Endothelial cell of hepatic sinusoid (primary cell): ENCODE measurements around the gene MYLK3.
"Not testable (repeated sequence)": the region's sequence is repeated elsewhere in the genome, so short reads cannot be mapped to it uniquely, and the experiment has no call there.

Experiments used
- in situ Hi-C: cut with HindIII; loops from 2 replicates; pipeline ENCODE4 v1.10.0; 2017; ENCODE audit warnings: low sequenced_read_pairs

Gene MYLK3

DNA sequence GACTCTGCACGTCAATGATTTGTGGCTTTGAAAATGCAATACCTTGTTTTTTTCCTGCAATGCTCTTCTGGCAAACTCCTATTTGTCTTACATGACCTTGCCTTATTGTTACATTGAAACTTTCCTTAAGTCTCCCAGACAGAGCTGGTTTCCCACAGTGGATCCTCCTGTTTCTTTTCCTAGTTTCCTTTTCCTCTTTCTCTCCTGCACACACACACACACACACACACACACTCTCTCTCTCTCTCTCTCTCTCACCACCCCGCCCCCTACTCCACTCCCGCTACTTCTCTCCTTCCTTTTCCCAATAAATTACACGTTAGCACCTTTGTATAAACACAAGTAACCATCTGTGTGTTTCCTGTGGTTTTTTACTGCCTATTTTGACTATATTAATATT is 56.4 kb downstream of the MYLK3 start:
- in situ Hi-C loops, result no loop called here

DNA sequence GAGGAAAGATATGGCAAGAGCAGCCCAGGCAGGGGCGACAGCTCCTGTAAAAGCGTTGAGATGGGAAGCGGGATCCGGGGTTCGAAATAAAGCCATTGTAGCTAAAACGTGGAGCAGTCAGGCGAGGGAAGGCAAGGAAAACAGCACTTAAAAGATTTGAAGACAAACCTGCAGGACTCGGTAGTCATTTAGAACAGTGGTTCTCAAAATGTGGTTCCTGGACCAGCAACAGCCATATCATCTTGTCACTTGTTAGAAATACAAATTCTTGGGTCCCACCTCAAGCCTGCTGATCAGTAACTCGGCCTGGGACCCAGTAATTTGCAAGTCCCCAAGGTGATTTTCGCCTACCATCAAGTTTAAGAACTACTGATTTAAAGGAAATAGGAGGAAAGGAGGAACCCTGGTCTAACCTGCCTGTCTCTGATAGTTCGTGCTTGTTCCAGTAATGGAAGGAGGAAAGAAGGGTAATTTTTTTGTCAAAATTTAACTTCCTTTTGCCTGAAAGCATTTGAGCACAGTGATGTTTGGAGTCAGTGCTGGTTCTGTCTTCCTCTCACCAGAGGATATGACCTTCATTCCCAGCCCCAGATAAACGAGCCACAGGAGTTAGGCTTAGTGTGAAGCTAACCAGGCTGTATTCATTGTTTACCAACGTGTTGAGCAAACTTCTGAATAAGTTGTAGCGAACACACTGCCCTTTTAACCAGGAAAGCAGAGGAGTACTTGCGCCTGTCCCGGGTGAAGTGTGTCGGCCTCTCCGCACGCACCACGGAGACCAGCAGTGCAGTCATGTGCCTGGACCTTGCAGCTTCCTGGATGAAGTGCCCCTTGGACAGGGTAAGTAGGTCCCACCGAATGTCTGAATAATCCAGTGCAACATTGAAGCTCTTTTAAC is 57.6 kb downstream of the MYLK3 start:
- in situ Hi-C loops, result no loop called here

DNA sequence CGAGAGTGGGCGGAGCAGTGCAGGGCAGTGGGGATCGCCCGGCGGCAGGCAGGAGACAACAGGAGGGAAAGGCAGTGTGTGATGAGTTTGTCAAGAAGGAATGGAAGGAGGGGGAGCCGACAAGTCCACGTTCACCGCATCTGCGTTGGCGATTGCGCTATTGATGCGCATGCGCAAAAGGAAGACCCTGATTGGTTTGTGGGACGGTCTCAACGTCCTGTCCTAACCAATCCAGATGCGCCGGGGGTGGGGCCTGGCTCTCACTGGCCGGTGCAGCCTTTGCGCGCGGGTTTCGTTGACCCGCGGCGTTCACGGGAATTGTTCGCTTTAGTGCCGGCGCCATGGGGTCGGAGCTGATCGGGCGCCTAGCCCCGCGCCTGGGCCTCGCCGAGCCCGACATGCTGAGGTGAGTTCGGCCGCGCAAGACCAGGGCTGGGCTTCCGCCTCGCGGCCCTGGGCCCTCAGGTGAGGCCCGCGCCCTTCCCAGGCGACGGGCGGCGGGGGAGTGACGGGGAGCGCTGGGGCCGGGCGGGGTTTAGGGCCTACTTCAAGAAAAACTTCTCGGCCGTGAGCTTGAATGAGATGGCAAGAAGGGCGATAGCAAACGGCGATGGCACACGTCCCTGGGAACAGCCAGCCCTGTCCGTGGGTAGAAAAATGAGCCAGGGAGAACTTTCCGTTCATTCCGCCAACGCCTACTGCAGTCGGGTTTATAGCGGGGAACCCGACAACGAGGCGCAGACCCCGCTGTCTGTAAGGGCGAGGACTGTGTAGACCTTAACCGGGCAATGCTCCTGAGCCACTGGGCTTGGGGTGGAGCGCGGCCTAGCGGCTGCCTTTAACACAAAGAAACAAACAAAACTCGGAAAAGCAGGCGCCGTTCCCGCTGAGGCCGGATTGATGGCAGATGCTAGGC is 58.5 kb downstream of the MYLK3 start, which contains the start of gene ORC6:
Gene ORC6 (plus strand): TSS at position 295 of the 916 bp plus-strand sequence. CDS start 47 bp downstream, at position 342.
- in situ Hi-C loops, result no loop called here

DNA sequence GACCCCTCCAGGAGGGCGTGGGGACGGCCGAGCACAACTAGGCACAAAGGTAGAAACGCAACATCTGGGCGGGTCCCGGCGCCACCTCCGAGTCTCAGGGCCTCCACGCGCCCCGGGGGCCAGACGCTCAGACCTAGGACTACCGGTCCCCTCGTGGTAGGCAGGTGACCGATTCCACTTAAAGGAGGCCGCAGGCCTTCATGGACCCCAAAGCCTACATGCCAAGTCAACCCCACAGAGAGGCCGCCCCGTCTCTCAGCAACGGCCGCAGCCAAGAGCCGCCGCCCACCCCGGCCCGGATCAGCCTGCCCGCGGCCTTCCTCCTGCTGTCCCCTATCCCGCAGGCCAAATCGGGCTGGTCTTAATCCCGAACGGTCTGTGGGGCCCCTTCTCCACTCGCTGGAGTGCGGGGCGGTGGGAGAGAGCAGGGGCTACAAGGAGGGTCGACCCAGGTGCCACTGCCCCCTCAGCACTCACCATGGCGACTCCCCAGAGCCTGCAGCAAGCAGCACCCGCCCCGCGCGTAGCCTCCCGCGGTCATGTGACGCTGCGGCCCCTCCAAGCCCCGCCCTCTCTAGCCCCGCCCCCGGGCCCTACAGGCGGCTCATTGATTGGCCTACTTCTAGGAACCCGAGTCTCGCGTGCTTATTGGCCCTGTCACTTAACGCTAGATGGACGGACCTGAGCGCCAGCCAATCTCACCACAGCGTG is 59.3 kb downstream of the MYLK3 start, which contains the start of gene VPS35:
Gene VPS35 (minus strand): TSS at position 525 of the 711 bp plus-strand sequence. CDS start 45 bp downstream, at position 480.
- in situ Hi-C loops, result no loop called here

DNA sequence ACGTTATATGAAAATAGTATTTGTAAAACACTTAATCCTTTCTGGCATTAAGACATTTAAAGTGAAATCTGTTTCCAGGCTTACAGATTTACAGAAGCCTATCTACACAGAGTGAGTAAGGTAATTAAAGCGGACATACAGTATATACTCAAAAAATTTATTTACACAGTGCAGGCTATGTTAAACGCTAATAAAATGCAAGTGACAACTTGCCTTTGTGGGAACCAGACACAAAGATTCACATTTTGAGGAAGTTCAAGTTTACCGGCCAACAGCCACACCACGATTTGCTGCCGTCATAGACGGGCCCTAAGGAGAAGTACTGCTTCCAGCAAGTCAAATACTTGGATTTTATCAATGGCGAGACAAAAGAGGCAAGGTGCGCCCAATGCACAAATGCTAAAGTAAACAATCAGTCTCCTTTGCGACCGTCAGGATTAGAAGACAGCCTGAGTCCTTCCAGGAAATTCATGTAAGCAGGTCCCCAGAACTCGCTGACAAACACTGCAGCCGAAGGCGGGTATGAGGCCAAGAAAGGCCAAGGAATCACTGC is 60.0 kb downstream of the MYLK3 start:
- in situ Hi-C loops, result no loop called here

DNA sequence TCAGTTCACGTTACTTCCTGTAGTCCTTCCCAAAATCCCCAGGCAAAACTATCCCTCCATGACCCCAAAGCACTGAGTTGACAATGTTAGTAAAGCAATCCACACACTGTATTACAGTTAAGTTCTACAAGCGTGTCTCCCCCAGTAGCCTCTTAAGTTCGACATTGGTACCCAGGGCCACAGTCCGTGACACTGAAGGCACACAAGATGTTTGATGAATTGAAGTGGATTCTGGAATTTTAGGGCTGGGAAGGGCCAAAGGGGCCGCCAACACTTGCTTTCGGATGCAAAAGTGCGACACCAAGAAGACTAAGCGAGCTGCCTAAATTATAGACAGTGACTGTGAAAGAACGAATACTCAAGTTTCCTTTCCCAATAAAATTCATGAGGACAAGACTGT is 60.7 kb downstream of the MYLK3 start:
- in situ Hi-C loops, result no loop called here

DNA sequence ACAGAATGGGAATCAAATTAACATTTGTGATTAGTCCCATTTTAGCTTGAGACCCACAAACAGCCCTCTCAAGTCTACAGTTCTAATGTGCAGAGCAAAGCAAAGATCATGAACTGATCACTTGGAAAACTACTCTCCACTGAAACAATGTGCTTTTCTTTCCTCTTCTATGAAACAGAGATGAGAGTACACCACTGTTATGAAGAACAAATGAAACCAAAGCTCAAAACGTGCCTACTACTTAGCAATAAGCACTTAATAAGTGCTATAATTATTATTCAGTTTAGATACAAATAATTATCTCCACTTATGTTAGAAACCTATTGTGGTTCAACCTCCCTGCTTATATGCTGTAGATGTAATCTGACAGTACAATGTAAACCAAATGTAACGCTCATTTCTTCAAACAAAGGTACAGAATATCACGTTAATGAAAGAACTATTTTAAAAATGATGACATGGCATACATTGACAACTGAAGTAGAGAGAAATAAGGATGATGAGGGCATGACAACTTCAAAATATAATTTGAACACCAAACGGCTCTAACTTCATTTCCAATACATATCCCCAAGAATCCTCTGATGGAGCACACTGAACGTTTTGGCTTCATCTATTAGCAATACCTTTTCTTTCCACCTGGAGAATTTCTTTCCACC is 61.2 kb downstream of the MYLK3 start:
- in situ Hi-C loops, result no loop called here

DNA sequence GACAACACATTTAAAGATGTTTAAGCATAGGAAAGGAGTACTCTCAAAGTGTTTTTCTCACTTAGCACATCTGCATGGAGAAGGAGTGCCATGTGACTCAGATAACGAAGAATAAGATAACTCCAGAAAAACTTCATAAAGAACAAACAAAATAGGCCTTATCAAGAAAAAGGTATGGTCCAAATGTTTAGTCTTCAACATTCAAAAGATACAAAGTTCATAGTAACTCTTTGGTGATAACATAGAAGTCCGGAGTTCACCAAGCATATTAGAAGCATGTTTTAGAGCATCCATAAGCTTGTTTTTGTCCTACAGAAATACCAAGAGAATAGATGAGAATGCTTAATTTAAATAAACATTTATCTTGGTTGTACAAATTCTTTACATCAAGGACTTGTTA is 66.3 kb downstream of the MYLK3 start:
- in situ Hi-C loops, result not testable (repeated sequence)

DNA sequence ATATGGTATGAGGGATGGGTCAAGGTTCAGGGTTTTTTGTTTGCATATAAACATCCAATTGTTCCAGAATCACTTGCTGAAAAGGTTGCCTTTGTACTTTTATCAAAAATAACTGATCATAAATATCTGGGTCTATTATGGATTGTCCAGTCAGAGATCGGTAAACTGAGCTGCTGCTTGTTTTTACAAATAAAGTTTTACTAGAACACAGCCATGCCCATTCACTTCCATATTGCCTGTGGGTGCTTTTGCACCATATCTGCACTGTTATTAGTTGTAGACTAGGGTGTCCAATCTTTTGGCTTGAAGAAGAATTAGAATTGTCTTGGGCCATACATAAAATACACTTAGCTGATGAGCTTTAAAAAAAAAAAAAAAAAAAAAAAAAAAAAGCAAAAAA is 70.2 kb downstream of the MYLK3 start:
- in situ Hi-C loops, result loop anchor here (5.0 kb wide), 1 partner anchor 124 kb away; no protein-coding TSS in a partner anchor

DNA sequence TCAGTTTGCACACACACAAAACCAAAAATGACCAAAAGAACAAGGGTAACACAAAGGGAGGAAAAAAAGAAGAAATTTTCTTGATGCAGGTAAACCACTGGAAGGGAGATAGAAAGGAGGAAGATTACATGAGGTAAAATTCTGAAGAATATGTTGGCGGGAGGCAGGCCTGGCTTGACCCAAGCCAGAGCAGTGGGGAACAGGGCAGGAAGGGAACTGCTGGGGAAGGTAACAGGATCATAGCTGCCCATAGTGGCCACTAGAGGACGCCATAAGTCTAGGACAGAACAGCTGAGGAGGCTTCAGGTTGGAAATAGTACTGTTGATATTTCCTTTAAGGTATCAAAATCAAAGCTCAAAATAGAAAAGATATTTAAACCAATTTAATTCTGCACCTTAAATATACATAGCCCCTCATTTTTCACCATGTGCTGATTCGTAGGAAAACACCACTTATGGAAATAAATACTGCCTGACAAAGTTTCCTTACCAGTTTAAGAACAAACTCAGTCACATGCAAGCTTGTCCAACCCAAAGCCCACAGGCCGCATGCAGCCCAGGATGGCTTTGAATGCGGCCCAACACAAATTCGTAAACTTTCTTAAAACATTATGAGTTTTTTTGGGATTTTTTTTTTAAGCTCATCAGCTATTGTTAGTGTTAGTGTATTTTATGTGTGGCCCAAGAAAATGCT is 74.7 kb downstream of the MYLK3 start:
- in situ Hi-C loops, result no loop called here

DNA sequence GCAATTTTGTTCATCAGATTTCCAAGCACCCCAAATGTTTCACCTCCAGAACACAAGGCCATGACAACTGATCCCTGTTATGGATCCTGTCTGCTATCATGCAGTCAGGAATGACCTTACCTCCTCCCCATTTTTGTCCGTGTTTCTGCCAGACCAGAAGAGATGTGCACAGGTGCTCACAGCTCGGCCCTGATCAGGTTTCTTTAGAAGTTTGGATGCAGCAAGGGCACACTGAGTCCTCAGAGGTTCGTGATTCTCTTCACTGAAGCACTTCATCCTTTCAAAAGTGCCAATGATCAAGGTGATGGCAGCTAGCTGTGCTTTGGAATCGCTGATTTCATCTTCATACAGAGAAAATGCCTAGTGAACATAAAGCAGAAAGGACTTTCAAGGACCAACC is 86.0 kb downstream of the MYLK3 start:
- in situ Hi-C loops, result no loop called here

DNA sequence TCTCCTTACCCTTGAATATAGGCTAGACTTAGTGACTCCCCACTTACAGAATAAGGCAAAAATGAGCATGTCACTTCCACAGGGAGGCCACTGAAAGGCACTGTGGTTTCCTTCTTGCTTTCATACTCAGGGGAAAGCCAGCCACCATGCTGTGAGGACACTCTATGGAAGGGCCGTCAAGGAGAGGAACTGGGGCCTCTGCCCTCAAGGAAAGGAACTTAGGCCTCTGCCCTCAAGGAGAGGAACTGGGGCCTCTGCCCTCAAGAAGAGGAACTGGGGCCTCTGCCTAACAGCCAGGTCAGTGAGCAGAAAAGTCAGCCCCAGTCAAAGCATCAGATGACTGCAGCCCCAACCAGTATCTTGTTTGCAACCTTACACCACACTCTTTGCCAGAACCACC is 89.2 kb downstream of the MYLK3 start:
- in situ Hi-C loops, result no loop called here
